Activated CD4-positive, alpha-beta T cell treated with anti-CD3 and anti-CD28 coated beads, Interleukin-2, amount 50 U/mL, for 4 hours (primary cell): Measurements from ENCODE around the gene GYS2.
"Not testable (repeated sequence)": the region's sequence is repeated elsewhere in the genome, so short reads cannot be mapped to it uniquely, and the experiment has no call there.

Experiments used
- DNase-seq, 2 experiments: peaks; one replicate each; pipeline ENCODE4 v3.0.0-alpha.2; 2020

The GYS2 gene

GRCh38 chr12:21600196-21600595 lies 4.5 kb downstream of the GYS2 start:
- DNase-seq: no peak

DNA sequence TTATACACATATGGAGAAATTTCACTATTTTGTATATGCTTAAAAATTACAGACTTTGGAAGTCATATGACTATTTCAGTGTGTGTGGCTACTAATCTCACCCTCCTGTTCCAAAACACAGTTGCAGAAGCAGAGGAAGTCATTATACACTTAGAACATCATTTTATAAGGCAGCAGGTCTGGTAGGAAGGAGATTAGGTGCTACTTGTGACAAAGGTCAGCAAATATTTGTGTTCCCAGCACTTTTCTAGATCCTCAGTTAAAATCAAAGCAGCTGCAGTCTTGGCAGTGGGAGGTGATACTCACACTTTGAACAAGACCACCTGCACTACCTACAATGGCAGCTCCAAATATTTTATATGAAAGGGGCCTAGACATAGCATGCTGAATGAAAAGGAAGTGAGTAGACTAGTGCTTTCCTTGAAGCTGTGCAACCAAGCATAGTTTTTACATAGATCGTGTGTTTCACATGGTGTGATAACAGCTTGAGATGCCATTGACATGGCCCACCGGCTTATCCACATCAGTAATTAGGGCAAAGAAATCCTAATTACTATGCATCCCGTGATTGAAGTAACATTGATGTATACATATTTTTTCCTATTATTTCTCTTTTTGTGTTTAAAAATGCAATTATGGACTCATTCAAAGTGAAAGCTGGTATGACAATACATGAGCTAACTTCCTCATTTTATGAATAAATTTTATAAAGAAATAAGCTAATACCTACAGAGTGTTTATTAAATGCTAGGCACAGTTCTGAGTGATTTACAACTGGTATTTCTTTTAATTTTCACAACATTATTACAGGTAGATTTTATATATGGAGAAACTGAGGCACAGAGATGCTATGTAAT lies 5.3 kb downstream of the GYS2 start:
- no peak for DNase-seq

- DNase-seq: no peak
Observed at GRCh38 chr12:21598651-21599050, 6.0 kb downstream of the GYS2 start.

DNA sequence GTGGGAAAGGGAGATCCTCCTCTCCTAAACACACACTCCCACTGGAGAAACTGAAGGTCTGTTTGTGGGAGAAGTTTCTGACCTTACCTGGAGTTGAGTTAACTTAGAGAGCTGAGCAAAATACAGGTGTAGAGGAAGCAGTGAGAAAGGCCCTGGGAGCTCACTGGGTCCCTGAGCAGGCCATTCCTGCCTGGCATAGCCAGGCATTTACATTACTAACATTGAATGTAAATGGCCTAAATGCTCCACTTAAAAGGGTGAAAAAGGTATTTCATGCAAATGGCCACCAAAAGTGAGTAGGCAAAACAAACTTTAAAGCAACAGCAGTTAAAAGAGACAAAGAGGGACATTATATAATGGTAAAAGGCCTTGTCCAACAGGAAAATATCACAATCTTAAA lies 9.3 kb downstream of the GYS2 start:
- DNase-seq: not testable (repeated sequence)

GRCh38 chr12:21585485-21585884 lies 19.2 kb downstream of the GYS2 start:
- DNase-seq: no peak

GRCh38 chr12:21584403-21585182 lies 20.1 kb downstream of the GYS2 start:
- DNase-seq: not testable (repeated sequence)

GRCh38 chr12:21583587-21583986 lies 21.1 kb downstream of the GYS2 start:
- DNase-seq: no peak

- no peak for DNase-seq
Observed at GRCh38 chr12:21580748-21581516, 23.7 kb downstream of the GYS2 start.

- DNase-seq: no peak
Observed at GRCh38 chr12:21577516-21577915, 27.1 kb downstream of the GYS2 start.

GRCh38 chr12:21576431-21576830 lies 28.2 kb downstream of the GYS2 start:
- DNase-seq: no peak

GRCh38 chr12:21573733-21574358 lies 30.8 kb downstream of the GYS2 start:
- DNase-seq: no peak

GRCh38 chr12:21571046-21571445 lies 33.6 kb downstream of the GYS2 start:
- DNase-seq: no peak

- DNase-seq: no peak
Observed at GRCh38 chr12:21568115-21568514, 36.5 kb downstream of the GYS2 start.

GRCh38 chr12:21566907-21567394 lies 37.7 kb downstream of the GYS2 start:
- no peak for DNase-seq

- DNase-seq: no peak
Observed at GRCh38 chr12:21566223-21566906, 38.3 kb downstream of the GYS2 start.

DNA sequence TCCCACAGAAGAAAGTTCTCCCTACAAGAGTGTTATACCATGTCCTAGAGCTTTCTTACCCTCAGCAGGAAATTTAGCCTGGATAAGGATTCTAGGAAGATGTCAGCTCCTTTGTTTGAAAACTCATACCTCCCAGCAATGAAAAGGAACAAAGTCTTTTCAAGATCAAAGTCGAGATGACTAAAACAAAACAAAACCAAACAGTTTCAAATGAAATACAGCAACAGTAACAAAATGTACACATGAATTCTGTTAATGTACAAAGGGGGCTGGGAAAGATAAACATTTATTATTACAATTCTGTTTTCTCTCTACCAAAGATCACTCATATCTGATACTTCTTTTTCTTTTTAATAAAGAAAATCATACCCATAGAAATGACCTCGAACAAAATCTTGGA lies 41.8 kb downstream of the GYS2 start:
- DNase-seq: no peak

DNA sequence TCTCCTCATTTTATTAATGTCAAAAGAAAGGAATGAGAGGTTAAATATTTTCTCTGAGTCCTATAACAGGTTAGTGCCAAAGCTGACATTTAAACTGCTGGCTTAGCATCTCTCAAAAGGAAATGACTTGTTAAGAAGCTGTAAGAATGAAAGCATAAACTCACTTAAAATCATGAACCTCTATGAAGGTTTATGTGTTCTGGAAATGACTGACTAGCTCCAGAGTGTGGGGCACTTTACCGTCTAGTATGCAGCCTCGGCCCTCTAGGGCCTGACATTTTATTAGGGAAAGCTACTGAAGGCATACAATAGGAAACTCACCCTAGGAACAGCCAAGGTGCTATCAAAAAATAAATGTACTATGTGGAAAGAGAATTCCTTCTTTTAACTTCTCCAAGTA lies 43.5 kb downstream of the GYS2 start:
- DNase-seq: no peak

- no peak for DNase-seq
Observed at GRCh38 chr12:21559855-21560569, 44.6 kb downstream of the GYS2 start.

DNA sequence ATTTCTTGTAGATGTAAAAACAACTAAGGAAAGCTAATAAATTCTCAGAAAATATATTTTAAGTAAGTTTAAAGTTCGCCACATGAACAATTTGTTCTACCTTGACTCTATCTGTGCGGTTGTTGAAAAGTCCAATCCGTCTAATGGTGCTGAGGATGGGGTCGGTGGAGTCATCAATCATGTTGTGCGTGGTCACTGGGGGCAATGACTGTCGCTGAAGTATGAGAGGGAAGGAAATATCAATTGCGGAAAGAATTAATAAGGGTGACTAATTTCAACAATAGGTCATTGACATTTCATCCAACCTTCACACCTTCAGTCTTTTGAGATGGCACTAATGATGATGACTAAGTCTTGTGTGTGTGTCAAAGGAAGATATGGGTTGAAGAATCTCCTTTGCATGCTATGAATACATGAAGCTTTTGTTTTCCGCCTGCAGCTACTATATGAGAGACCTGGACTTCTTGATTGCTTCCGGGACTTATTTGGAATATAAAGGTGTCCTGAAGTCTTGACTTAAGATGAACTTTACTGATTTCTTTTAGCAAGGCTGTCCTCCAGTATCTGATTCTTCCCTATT lies 46.5 kb downstream of the GYS2 start:
- DNase-seq: no peak

- no peak for DNase-seq
Observed at GRCh38 chr12:21553329-21553675, 51.3 kb downstream of the GYS2 start.
